MM.1S (cell line): ENCODE data around the gene LIN9.

Source experiments
- EZH2 ChIP-seq: fragments of 300-600 bp; sonication (generic); optimal IDR thresholded peaks from 2 replicates; pipeline ENCODE3; 2017; ENCODE audit warnings: low read depth, mild to moderate bottlenecking, antibody characterized with exemption, low read length, mixed read lengths
- EZH2phosphoT487 ChIP-seq: fragments of 300-600 bp; sonication (generic); IDR thresholded peaks from 2 replicates; pipeline ENCODE4 v1.6.1; 2018; ENCODE audit warnings: antibody characterized with exemption, low read length
- TF ChIP-seq, protein P1 (sequence below): fragments of 300-600 bp; sonication (generic); IDR thresholded peaks from 2 replicates; pipeline ENCODE4 v1.5.1; 2016; ENCODE audit warnings: antibody characterized with exemption, low read length, mixed read lengths

- no peak for TF ChIP-seq EZH2
- TF ChIP-seq, protein P1, sequence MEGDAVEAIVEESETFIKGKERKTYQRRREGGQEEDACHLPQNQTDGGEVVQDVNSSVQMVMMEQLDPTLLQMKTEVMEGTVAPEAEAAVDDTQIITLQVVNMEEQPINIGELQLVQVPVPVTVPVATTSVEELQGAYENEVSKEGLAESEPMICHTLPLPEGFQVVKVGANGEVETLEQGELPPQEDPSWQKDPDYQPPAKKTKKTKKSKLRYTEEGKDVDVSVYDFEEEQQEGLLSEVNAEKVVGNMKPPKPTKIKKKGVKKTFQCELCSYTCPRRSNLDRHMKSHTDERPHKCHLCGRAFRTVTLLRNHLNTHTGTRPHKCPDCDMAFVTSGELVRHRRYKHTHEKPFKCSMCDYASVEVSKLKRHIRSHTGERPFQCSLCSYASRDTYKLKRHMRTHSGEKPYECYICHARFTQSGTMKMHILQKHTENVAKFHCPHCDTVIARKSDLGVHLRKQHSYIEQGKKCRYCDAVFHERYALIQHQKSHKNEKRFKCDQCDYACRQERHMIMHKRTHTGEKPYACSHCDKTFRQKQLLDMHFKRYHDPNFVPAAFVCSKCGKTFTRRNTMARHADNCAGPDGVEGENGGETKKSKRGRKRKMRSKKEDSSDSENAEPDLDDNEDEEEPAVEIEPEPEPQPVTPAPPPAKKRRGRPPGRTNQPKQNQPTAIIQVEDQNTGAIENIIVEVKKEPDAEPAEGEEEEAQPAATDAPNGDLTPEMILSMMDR: no peak
- no peak for TF ChIP-seq EZH2phosphoT487
Observed at GRCh38 chr1:226215239-226215638, 93.7 kb downstream of the LIN9 start.
